ENCODE data around the gene CCDC178.

The CCDC178 gene

DNA sequence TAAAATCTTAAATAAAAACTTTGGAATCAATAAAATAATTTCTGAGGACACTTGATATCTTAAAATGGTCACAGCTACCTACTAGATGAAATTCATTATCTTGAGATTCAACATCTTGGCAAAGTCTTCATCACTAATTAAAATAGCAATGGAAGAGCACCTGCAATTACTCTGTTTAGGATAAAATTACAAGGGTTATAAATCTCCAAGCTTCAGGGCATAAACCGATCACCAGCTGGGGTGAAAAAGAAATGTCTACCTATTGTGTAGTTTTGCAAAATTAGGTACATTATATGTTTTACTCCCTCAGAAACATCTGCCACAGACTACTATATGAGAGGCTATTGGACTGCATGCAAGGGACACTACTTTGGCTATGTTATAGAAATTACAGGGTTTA, 327.1 kb downstream of the CCDC178 start:
- DNase-seq = no peak

DNA sequence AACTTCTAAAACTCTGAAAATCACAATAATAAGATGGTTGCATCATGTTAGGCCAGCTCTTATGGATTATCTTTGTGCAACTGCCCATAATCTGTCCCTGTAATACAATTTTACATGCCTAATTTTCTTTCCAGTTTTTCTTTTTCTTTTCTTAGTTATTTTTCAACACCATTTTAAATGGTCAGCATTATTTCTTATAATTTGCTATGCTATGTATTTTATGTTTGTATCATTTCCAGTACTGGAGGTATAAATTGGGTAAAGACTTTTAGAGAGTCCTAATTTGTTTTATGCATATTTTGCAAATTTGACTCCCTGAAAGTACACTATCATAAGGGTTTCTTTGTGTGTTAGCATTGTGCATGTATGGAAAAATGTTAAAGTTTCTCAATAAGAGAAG, 333.0 kb downstream of the CCDC178 start:
- DNase-seq = no peak

DNA sequence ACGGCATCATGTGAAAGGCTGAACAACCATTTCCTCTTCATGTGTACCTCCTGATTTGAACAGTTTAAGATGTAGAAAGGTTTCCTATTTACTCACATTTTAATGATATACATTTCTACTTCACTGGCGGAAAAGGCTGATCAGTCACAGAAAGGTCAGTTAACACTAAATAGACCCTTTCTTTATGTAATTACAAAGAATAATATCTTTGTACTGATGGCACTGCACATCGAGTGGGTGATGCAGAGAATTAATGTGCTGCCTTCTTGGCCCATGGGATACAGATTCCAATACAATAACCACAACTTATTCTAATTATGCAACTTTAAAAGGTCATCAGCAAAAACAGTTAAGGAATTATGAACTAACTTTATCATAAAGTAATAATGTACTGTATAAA, 339.2 kb downstream of the CCDC178 start:
- no peak for DNase-seq

DNA sequence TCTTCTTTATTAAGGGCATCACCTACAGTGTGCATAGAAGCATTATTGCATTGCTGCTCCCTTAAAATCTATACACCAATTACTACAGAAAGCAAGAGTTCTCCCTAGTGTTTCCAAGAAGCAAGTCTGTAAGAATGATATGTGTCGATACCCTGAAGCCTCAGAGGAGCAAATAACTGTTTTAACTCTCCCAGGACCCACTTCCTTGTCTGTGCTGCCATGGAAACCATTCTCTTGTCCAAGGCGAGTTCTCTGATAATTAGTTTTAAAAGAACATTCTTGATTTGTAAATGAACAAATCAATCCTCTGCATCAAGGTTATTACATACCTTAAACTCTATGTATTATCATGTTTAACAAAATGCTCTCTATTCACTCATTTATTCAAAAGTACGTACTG, 340.9 kb downstream of the CCDC178 start:
- no peak for DNase-seq

DNA sequence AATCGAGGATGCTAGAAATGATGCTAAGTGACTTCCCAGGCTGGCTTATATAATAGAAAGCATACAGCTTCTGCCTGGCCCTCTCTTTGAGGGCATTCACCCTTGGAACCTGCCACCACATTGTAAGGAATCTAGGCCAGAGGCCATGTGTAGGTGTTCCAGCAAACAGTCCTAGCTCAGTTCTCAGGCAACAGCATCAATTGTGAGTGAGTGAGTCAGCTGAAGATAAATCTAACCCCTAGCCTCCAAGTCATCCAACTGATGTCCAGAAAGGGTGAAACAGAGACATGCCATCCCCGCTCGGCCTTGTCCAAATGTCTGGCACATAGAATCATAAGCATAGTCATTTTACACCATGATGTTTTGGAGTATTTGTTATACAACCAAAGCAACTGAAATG, 343.4 kb downstream of the CCDC178 start:
- DNase-seq = no peak

DNA sequence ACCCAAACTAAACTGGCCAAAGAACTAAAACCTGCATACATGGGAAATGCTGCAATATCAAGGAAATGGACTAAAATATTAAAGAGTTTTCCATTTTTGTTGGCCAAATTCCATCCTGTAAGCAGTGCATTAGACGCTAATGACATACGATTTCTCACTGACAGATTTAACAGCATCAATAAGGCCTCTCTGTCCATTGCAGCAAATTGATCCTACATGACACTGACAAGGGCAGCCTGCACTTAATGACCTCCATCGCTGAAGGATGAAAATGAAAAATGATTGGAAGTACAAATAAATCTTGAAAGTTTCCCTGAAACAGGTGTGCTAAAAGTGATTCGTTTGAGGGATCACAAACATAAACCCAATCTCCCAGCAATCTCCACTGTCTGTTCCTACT, 350.1 kb downstream of the CCDC178 start:
- DNase-seq = no peak

DNA sequence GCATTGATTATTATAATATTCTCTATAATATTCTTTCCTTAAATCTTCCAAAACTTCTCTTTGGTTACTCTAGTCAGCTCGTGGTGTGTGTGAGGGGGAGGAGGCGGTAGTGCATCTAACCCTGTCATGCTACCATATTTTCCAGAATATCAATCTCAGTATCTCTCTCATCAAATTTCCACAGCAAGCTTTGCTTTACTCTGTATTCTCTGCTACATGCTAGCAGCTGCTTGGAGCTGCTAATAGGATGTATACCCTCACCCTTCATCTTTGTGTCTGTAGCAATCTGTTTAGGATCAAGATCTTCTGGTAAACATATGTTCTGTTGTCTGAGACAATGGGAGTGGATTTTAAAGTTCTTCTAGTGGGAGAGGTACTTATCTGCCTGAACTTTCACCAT, 363.9 kb downstream of the CCDC178 start:
- no peak for DNase-seq

DNA sequence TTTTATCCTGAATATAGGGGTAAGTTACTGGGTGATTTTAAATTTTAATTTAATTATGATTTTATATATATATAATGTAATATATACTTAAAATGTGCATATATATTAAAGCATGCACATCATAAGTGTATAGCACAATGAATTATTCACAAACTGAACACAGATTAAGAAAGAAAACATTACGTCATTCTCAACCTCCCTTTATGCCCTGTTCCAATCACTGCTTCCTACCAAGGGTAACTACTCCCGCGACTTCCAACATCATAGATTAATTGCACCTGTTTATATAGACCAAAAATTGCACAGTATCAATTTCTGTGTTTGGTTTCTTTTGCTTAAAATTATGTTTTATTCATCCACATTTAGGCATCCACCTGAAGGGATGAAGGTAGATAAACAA, 366.4 kb downstream of the CCDC178 start:
- DNase-seq = no peak

DNA sequence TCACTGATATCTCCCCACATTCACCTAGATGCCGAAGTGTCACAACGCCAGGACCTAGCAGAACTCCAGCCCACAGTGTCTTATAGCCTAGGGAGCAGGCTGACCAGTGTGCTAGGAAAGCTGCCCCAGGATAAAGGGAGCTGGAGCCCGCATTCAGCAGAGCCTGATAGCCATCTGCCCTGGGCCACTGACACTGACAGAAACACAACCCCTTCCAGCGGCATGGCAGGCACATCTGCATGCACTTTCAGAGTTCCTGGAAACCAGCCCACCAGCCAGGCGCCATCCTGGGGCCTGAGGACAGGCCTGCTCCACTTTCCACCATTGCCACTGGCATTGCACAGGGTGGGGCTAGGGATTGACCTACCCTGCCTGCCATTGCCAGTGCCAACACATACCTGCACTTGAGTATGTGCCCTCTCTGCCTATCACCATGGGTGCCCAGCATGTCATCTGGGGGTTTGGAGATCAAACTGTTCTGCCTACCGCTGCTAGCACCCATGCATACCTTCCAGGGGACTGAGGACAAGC, 377.6 kb downstream of the CCDC178 start:
- DNase-seq = no peak

DNA sequence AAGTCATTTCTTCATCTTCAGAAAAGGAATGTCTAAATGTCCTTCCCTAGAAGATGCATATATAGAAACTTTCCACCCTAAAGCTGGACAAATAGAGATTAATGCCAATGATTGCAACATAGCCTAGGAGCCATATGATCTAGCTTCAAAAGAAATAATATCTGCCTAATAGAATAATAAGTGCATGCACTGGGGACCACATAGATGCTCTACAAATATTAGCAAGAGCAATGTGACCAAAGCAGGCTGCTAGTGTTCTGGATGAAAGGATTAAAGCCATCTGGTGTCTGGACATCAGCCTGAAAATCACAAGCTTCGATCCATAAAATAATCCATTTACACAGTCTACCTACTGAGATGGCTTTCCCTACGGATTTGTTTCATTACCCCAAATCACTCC, 387.6 kb downstream of the CCDC178 start:
- no peak for DNase-seq

DNA sequence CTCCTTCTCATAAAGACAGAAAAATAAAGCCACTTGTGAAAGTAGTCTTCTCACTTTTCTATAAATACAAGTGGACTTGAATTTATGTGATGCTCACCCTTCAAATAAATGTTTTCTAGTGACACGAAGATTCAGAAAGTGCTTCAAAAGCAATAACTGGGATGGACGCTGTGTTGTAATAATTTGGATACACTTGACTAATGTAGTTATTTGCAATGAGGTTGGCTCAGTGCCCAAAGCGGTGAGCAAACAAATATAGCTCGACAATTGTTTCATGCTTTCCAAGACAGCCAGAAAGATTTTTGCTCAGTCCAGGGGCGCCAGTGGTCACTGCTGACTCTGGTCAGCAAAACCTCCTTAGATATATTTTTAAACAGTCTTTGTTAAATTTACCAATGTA, 389.1 kb downstream of the CCDC178 start:
- no peak for DNase-seq

DNA sequence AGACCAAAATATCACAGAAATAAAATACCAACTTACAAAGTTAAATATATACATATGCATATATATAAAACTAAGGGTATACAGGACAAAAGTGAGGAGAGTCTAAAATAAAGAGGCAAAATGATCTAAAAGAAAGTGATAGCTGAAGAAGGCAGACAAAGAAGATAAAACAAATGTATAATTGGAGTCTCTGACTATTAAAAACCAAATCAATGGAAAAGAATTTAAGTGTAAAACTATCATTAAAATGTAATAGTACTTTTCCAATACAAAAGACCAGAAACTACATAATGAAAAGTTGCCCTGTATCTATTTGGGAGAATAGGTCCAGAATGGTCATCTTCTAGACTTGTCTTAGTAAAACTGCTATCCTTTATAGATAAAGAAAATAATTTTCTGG, 400.3 kb downstream of the CCDC178 start:
- DNase-seq = no peak

DNA sequence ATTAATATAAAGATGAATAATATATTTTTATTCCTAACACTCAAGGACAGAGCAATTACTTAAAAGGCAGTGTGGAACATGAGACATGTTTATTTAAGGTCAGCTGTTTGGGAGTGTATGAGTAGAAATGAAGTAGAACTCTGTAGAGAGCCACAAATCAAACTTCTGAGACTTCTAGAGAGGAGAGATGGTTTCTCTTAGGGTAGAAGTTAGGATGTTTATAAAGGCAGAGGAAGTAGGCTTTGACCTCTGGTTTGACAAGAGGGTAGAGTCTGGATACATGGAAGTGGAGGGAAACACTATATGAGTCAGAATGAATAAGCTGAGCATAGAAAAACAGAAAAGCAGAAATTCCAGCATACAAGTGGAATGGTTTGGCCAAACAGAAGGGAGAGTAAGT, 405.6 kb downstream of the CCDC178 start:
- DNase-seq = no peak

DNA sequence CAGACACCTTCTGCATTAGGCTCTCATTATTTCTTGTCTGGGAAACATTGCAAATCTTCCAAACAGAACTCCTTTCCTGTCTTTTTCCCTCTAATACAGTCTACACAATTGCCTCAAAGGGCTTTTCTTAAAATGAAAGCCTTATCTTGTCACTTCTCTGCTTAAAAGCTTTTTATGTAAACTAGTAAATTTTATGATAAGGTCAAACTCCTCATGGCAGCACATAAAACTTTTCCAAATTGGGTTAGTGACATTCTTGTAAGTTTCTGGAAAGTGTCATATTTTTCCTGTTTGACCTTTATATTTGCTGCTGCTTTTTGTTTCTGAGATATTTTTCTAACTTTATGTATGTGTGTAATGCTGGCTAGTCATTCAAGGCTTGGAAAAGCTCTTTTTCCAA, 406.3 kb downstream of the CCDC178 start:
- DNase-seq = no peak

DNA sequence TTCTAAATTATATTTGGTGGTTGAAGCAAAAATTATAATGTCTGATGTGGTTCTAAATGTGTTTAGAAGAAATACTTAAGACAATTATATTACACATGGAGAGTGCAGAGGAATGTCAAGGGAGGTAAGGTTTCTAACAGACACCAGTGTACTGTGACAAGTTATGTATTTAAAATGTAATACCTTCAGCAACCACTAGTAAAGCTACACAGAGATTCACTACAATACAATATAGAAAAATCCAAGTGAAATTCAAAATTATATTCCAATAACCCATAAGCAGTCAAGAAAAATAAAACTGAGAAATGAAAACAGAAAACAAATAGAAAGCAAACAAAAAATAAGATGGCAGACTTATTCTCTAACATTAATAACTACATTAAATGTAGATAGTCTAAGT, 418.2 kb downstream of the CCDC178 start:
- DNase-seq = no peak

DNA sequence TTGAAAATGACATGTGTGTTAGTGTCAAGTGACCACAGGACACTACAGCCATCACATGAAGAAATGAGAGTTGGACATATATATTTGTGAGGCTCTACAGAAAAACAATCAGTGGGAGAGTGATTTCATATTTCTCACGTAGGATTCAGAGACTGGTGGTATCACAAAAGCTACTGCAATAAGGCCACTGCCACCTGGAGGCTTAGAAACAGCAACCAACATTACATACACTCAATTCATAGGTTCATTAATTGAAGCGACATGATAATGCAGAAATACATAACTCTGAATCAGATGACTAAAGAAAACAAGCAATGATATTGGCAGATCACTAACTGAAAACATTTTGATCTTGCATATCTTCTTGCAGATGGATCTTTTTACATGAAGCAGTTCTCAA, 419.6 kb downstream of the CCDC178 start:
- no peak for DNase-seq

DNA sequence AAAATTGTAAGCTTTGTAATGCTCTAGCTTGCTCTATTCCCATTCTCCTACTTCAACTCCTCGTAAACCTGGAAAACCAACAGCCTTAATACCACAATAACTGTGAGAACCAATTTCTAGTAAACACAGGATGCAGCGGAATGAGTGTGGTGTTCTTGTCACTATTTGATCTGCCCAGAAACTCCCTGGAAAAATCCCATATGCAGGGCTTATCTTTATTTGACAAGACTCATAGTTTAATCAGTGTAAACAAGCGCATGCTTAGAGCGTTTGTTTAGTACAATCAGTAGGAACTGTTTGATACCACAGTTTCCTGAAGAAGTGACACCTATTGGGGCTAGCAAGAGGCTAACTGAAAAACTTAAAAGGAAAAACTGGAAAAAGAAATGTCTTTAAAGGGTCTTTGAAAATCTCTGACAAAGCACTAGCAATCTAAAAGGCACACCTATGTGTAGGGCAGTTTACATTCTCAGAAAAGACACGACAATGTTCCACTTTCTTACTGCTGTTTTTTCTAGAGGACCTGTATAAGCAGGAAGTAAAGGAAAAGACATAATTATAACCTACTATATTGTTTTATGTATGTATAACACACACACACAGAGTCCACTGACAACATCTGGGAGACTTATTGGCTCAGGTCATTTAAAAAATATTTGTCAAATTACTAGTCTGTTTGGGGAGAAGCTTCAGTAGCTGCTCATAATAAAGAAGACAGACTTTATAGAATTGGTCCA, 426.3 kb downstream of the CCDC178 start:
- no peak for DNase-seq

DNA sequence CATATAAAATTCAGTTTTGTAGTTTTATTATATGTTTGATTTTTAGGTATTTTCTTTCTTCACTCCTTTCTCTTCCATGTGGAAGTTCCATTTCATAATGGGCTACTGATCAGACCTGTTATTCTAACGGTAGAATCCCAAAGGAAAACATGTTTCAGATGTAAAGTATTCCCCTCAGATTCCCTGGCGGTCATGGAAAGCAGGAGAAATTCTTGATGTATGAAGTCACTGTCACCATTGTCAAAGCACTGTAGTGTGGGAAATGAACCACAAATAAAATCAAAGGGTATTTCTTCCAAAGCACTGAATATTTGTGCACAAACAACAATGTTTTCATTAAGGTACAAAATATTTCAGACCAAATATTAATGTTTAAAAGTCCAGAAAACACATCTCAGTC, 430.4 kb downstream of the CCDC178 start:
- no peak for DNase-seq

DNA sequence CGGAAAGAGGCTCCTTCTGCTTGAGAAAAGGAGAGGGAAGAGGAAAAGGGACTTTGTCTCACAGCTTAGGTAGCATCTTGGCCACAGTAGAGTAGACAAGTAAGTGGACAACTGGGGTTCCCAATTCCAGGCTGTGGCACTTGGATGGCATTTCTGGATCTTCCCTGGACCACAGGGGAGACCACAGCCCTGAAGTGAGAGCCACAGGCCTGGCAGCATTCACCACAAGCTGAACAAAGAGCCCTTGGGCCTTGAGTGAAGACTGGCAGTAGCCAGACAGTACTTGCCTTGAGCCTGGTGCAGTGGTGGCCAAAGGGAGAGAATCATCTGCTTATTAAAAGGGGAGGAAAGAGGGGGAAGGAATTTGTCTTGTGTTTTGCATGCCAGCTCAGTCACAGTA, 441.6 kb downstream of the CCDC178 start:
- DNase-seq = no peak

DNA sequence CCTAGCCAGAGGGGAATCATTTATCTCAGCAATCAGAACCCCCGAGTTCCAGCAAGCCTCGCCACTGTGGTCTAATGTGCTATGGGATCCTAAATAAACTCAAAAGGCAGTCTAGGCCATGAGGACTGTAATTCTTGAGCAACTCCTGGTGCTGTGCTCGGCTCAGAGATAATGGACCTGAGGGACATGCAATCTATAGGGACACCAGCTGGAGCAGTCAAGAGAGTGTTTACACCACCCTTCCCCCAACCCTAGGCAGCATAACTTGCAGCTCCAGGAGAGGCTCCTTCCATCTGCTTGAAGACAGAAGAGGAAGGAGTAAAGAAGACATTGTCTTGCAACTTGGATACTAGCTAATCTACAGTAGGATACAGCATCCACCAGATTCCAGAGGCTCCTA, 442.2 kb downstream of the CCDC178 start:
- DNase-seq = no peak

DNA sequence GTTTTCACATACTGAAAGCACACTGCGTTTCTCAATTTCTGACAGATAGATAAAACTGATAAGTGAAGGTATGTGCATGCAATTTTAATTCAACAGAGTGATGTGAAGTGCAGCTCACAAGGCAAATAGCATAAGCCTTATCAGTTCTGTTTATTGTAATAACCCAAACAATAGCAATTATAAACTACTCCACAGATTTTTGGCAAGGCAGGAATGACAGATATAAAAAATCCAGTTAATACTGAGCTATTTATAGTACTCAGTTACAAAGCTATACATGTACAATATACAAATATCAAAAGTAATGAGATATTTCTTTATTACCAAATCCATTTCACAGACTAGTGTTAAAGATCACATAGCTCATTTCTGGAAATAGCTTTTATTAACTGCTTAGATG, 456.8 kb downstream of the CCDC178 start:
- DNase-seq = no peak

DNA sequence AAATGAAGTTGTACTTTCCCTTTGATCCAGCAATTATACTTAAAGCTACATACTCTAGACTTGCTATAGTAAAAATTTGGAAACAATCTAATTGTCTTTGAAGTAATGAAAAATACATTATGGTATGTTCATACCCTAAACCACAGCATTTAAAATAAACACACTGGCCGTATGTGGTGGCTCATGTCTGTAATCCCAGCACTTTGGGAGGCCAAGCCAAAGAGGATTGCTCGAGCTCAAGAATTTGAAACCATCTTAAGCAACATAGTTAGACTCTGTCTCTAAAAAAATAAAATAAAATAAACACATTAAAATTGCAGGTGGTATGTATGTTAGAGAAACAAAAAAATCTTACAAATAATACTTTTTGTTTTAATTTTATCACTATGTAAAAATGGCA, 459.6 kb downstream of the CCDC178 start:
- no peak for DNase-seq

DNA sequence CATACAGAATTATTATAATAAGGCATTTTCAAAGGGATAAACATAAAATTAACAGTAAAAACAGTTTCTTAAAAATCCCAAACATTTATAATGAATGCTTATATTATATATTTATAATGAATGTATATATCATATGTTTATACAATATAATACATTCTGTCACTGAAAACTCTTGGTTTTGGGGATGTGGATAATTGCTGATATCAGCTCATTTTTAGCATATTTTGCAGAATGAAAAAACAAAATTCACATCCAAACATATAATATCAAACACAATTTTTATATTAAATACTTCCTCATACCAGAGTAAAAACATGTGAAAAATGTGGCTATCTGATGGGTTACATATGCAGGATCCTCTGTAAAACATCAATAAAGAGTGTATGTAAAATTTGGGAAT, 465.0 kb downstream of the CCDC178 start:
- no peak for DNase-seq

DNA sequence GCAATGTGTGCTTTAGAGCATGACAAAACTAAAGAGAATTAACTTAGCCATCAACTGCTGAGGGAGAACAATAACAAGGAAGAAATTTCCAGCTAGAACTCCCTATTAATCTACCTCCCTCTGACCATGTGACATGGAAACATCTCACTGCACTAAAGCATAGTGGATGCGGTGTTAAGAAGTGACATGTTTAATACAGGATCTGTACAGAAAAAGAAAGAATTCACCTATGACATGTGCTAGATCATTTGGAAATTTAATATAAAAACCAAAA, 465.4 kb downstream of the CCDC178 start:
- DNase-seq = no peak

DNA sequence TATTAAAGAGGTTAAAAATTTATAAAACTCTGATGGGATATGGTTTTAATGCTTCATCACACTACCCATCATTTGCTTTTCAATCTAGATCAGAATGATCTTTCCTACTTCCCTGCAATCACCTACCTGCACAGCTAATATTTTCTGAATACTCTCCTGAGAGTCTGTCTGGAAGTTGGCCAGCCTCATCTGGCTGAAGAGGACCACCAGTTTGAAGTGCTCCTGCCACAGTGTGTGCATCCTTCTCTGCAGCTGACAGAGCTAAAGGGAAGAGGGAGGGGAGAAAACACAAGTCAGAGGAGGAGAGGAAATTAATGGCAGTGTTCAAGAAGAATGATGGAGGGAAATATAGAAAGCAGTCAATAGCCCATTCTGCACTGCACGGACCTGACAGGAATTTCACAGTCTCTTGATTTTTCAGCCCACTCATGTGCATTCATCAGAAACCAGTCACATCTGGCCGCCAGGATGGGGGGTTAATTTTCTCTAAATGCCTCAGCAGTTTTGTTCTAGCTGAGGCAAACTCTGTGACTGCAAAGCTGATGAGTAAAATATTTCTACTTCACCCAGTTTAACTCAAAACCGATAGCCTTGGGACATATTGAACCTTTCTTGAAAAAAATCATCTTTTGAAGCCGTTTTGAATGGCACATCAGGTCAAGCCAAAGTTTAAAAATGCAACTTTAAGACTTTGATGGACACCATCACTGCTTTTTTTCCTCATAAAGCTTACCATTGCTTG, 465.9 kb downstream of the CCDC178 start:
- DNase-seq = no peak
